ENCODE data around the gene GTPBP1. TPM values are rescaled to one million over a fixed set of nuclear protein-coding genes. Genes with fewer than 3 reads are reported as not detected.
A peak's percentile ranks its signal among the peaks of the same experiment; 100 is the strongest.

GTPBP1 gene
- total and polyA plus RNA-seq, 2 donors (not counting 3 experiments of a cell fraction or from before 2014, with no cell fraction given), result 29.8 to 50.3 TPM

- dilution Hi-C loops (cut with MboI; ENCODE audit: extremely low pct_ligation_motif_present, low sequenced_read_pairs), result no loop called here
- no peaks in the 10 kb centered on the region for H3K27me3 ChIP-seq (ENCODE audit: control insufficient read depth in 2 of 2, insufficient read depth in 2 of 2, low read length in 2 of 2)
- H3K4me2 ChIP-seq (ENCODE audit: insufficient read depth, low read length), result peak overlapping the region; percentile 94
- peak overlapping the region; percentile 55 to 74 (median 58) for H3K4me3 ChIP-seq (replicated peaks in 1 of 3; ENCODE audit: insufficient read depth in 1 of 3, low read depth in 1 of 3, low read length in 3 of 3)
- peaks cover 14% of the 10 kb centered on the region for H3K79me2 ChIP-seq (ENCODE audit: control insufficient read depth, insufficient read depth, low read length)
- peaks cover 3 to 24% of the 10 kb centered on the region in 2 experiments for H3K36me3 ChIP-seq (ENCODE audit: control insufficient read depth in 2 of 2, extremely low read depth in 1 of 2, insufficient read depth in 2 of 2, low read length in 2 of 2)
- no peak for TF ChIP-seq CTCF (IDR thresholded peaks at IDR 0.05; ENCODE audit: extremely low read depth in 1 of 2, insufficient read depth in 1 of 2, low read depth in 1 of 2, low read length in 2 of 2)
- POLR2A ChIA-PET, result no interaction called here
- no TSS peak for BruUV-seq (replicated peaks)
- H3K9ac ChIP-seq (replicated peaks; ENCODE audit: extremely low read depth, insufficient read depth, low read length), result peak overlapping the region; percentile 62
- peak overlapping the region; percentile 63 for H3K27ac ChIP-seq (ENCODE audit: insufficient read depth, low read depth, low read length)
- peak overlapping the region; percentile 25 for H2AFZ ChIP-seq (ENCODE audit: low read depth, low read length)
- no peak for DNase-seq (ENCODE audit: low read depth, low spot score)
- no peaks in the 10 kb centered on the region for H3K9me3 ChIP-seq (replicated peaks; ENCODE audit: control insufficient read depth, insufficient read depth, low read length)
- CTCF ChIA-PET, result interaction anchor here (1.6 to 3.1 kb wide), 3 partner anchors 11 to 30 kb away, joined by 6 to 26 read pairs (median 7); no protein-coding TSS in a partner anchor
- no peaks in the 10 kb centered on the region for H4K20me1 ChIP-seq (replicated peaks; ENCODE audit: control insufficient read depth, extremely low read depth, insufficient read depth, low read length)
- H3K4me1 ChIP-seq (ENCODE audit: control insufficient read depth, extremely low read depth, insufficient read depth, low read length), result peaks cover 22% of the 10 kb centered on the region
- no peaks in the 10 kb centered on the region for H3K9me1 ChIP-seq (replicated peaks; ENCODE audit: control insufficient read depth, extremely low read depth, insufficient read depth, low read length)
- peak; percentile 58 for FAIRE-seq
- intact Hi-C loops (cut with micrococcal nuclease), result loop anchor here (1.0 kb wide), 1 partner anchor 34 kb away; no protein-coding TSS in a partner anchor
Measured at GRCh38 chr22:38754751-38755154, 49.0 kb downstream of the GTPBP1 start.

- CTCF ChIA-PET, result interaction anchor here (1.6 to 3.1 kb wide), 4 partner anchors 11 to 30 kb away, joined by 6 to 26 read pairs (median 12); no protein-coding TSS in a partner anchor
- no TSS peak for BruUV-seq (replicated peaks)
- POLR2A ChIA-PET, result interaction anchor here (0.6 kb wide), 1 partner anchor 50 kb away, joined by 3 read pairs; the partner anchor contains the start of gene GTPBP1
Measured at GRCh38 chr22:38755155-38755910, 49.6 kb downstream of the GTPBP1 start.

More at GRCh38 chr22:38755155-38755910, 49.6 kb downstream of the GTPBP1 start:
- Histone ChIP-seq H3K9me3 (replicated peaks; ENCODE audit: control insufficient read depth, insufficient read depth, low read length) (no peaks in the 10 kb centered on the region), H3K4me3 (replicated peaks in 1 of 3; ENCODE audit: insufficient read depth in 1 of 3, low read depth in 1 of 3, low read length in 3 of 3) (peak overlapping the region; percentile 55 to 74 (median 58)), H3K4me1 (ENCODE audit: control insufficient read depth, extremely low read depth, insufficient read depth, low read length) (peaks cover 22% of the 10 kb centered on the region), H3K4me2 (ENCODE audit: insufficient read depth, low read length) (peak overlapping the region; percentile 94), H4K20me1 (replicated peaks; ENCODE audit: control insufficient read depth, extremely low read depth, insufficient read depth, low read length) (no peaks in the 10 kb centered on the region), H3K36me3 (ENCODE audit: control insufficient read depth in 2 of 2, extremely low read depth in 1 of 2, insufficient read depth in 2 of 2, low read length in 2 of 2) (peaks cover 3 to 18% of the 10 kb centered on the region in 2 experiments), H2AFZ (ENCODE audit: low read depth, low read length) (peak overlapping the region; percentile 25), H3K9ac (replicated peaks; ENCODE audit: extremely low read depth, insufficient read depth, low read length) (peak overlapping the region; percentile 62), H3K27me3 (ENCODE audit: control insufficient read depth in 2 of 2, insufficient read depth in 2 of 2, low read length in 2 of 2) (no peaks in the 10 kb centered on the region), H3K27ac (ENCODE audit: insufficient read depth, low read depth, low read length) (peak overlapping the region; percentile 63), H3K9me1 (replicated peaks; ENCODE audit: control insufficient read depth, extremely low read depth, insufficient read depth, low read length) (no peaks in the 10 kb centered on the region), H3K79me2 (ENCODE audit: control insufficient read depth, insufficient read depth, low read length) (peaks cover 14% of the 10 kb centered on the region)
- intact Hi-C loops (cut with micrococcal nuclease) (loop anchor here (1.0 kb wide), 1 partner anchor 33 kb away; no protein-coding TSS in a partner anchor), dilution Hi-C loops (cut with MboI; ENCODE audit: extremely low pct_ligation_motif_present, low sequenced_read_pairs) (no loop called here)
- DNase-seq (ENCODE audit: low read depth, low spot score) (peak; percentile 68), FAIRE-seq (peak; percentile 81)
- TF ChIP-seq MAX (IDR thresholded peaks at IDR 0.05; ENCODE audit: insufficient read depth, insufficient read length), result no peak
- no peak for TF ChIP-seq EZH2 (IDR thresholded peaks at IDR 0.05; ENCODE audit: borderline replicate concordance, low read depth, low read length, severe bottlenecking)
- TF ChIP-seq JUN (IDR thresholded peaks at IDR 0.05; ENCODE audit: borderline replicate concordance, insufficient read depth, insufficient read length, low read depth), result no peak
- TF ChIP-seq CTCF (IDR thresholded peaks at IDR 0.05; ENCODE audit: extremely low read depth in 1 of 2, insufficient read depth in 1 of 2, low read depth in 1 of 2, low read length in 2 of 2), result no peak
- TF ChIP-seq POLR2AphosphoS5 (IDR thresholded peaks at IDR 0.05; ENCODE audit: insufficient read depth, low read depth, low read length), result peak; percentile 71
- no peak for TF ChIP-seq GATA2 (IDR thresholded peaks at IDR 0.05; ENCODE audit: insufficient read depth, insufficient read length, low read depth, low read length)
- TF ChIP-seq MYC (IDR thresholded peaks at IDR 0.05; ENCODE audit: low read depth, low read length), result no peak
- TF ChIP-seq POLR2A (IDR thresholded peaks at IDR 0.05; ENCODE audit: low read depth, low read length), result peak; percentile 24
- peak; percentile 68 for TF ChIP-seq FOS (IDR thresholded peaks at IDR 0.05; ENCODE audit: borderline replicate concordance, insufficient read depth, low read length)
